Stomach (tissue), 9 donors: ENCODE results near the gene CMTM2. TPM values are rescaled to one million over a fixed set of nuclear protein-coding genes. Genes with fewer than 3 reads are reported as not detected.

Source experiments
- DNase-seq, 2 donors: peaks; one replicate each; pipeline versions ENCODE4 v3.0.0 to v3.0.0-alpha.2; 2013 to 2019
- H3K27ac ChIP-seq, 5 donors: fragments of 200-600 bp in 4 of 5; sonication (generic) in 4 of 5; one replicate each; pipeline ENCODE4 v1.5.1; 2013 to 2019; ENCODE audit warnings: mild to moderate bottlenecking in 1 of 5, moderate library complexity in 1 of 5
- H3K27me3 ChIP-seq, 3 donors: fragments of 200-600 bp; sonication (generic); one replicate each; pipeline ENCODE4 v1.5.1; 2017 to 2019; ENCODE audit warnings: mixed run types in 1 of 3
- H3K36me3 ChIP-seq, 4 donors: fragments of 200-600 bp; sonication (generic); 1 replicate in 3 of 4; 2 replicates in 1 of 4; pipeline ENCODE4 v1.5.1; 2016 to 2019
- H3K4me1 ChIP-seq, 4 donors: fragments of 200-600 bp; sonication (generic); one replicate each; pipeline ENCODE4 v1.5.1; 2016 to 2019
- H3K4me3 ChIP-seq, 4 donors: fragments of 200-600 bp; sonication (generic) in 3 of 4; one replicate each; pipeline ENCODE4 v1.5.1; 2016 to 2019; ENCODE audit warnings: mild to moderate bottlenecking in 1 of 4
- H3K9me3 ChIP-seq, 4 donors: fragments of 200-600 bp; sonication (generic); one replicate each; pipeline ENCODE4 v1.5.1; 2016 to 2019
- EP300 ChIP-seq: sonication (generic); formaldehyde crosslinking; IDR thresholded peaks from one replicate; pipeline ENCODE4 v1.6.1; 2017; ENCODE audit warnings: antibody characterized with exemption
- POLR2A ChIP-seq, 4 donors: fragments of 450-650 bp; IDR thresholded peaks; one replicate each; pipeline ENCODE4 v1.6.1; 2016; ENCODE audit warnings: antibody characterized with exemption in 4 of 4, control low read depth in 2 of 4, mild to moderate bottlenecking in 1 of 4, moderate library complexity in 1 of 4
- POLR2AphosphoS5 ChIP-seq, 3 donors: sonication (generic); formaldehyde crosslinking; IDR thresholded peaks; one replicate each; pipeline ENCODE4 v1.6.1; 2016; ENCODE audit warnings: antibody characterized with exemption in 3 of 3
- WGBS, 5 donors: extraction: QIAGEN DNeasy Blood & Tissue Kit in 3 of 5; methylation state at CpG; one replicate each; pipeline versions ENCODE4 v1.1.5 to v1.1.7; 2013 to 2018; 5-methylcytosine and 5-hydroxymethylcytosine counted together
- intact Hi-C: fragments of 100-400 bp; cut with DNase I; formaldehyde crosslinking; loops from one replicate; pipeline ENCODE4 v1.15.1; 2023; ENCODE audit warnings: low total_unique reads
- polyA plus RNA-seq, 3 donors: library from polyadenylated mRNA; stranded (reverse); fragments of 200-250 nt; gene quantifications; one replicate each; pipeline ENCODE4 v1.2.3, GENCODE V29; 2013
- total RNA-seq, 5 donors: library from RNA; depleted of rRNA; stranded (reverse); fragments of >200 nt; gene quantifications; one replicate each; pipeline versions ENCODE4 v1.1.0 to v1.2.3, GENCODE V29; 2014 to 2016
- TF ChIP-seq, protein P1 (sequence below), 7 experiments: fragments of 450-650 bp in 4 of 7; fragments of 200-600 bp in 3 of 7; sonication (generic) in 3 of 7; IDR thresholded peaks; one replicate each; pipeline ENCODE4 v1.5.1; 2016 to 2019; ENCODE audit warnings: antibody characterized with exemption in 7 of 7, control low read depth in 2 of 7, mild to moderate bottlenecking in 1 of 7
- donor health status: healthy with polysubstance abuse.
- donor health status: Bipolar disorder and iron deficiency.
- donor health status: healthy.

Gene CMTM2
- total and polyA plus RNA-seq, 8 donors = 0.48 to 0.50 TPM; not detected in 6

GRCh38 chr16:66537236-66537635, 42.0 kb upstream of the CMTM2 start:
- no peak overlapping the region for H3K27ac ChIP-seq
- H3K9me3 ChIP-seq = no peaks in the 10 kb centered on the region
- 82 to 90% (median 88%) methylated on average over 2 of the region's 2 CpGs for WGBS, 5 donors
- intact Hi-C loops = no loop called here
- H3K27me3 ChIP-seq = no peaks in the 10 kb centered on the region
- no peaks in the 10 kb centered on the region for H3K4me1 ChIP-seq
- peaks cover 11 to 97% (median 90%) of the 10 kb centered on the region in 4 donors for H3K36me3 ChIP-seq
- DNase-seq = no peak
- H3K4me3 ChIP-seq = no peak overlapping the region
- TF ChIP-seq, protein P1, sequence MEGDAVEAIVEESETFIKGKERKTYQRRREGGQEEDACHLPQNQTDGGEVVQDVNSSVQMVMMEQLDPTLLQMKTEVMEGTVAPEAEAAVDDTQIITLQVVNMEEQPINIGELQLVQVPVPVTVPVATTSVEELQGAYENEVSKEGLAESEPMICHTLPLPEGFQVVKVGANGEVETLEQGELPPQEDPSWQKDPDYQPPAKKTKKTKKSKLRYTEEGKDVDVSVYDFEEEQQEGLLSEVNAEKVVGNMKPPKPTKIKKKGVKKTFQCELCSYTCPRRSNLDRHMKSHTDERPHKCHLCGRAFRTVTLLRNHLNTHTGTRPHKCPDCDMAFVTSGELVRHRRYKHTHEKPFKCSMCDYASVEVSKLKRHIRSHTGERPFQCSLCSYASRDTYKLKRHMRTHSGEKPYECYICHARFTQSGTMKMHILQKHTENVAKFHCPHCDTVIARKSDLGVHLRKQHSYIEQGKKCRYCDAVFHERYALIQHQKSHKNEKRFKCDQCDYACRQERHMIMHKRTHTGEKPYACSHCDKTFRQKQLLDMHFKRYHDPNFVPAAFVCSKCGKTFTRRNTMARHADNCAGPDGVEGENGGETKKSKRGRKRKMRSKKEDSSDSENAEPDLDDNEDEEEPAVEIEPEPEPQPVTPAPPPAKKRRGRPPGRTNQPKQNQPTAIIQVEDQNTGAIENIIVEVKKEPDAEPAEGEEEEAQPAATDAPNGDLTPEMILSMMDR (IDR thresholded peaks at IDR 0.05) = no peak
- no peak for TF ChIP-seq POLR2A (IDR thresholded peaks at IDR 0.05)
- TF ChIP-seq POLR2AphosphoS5 (IDR thresholded peaks at IDR 0.05) = no peak
- TF ChIP-seq EP300 = no peak

DNA sequence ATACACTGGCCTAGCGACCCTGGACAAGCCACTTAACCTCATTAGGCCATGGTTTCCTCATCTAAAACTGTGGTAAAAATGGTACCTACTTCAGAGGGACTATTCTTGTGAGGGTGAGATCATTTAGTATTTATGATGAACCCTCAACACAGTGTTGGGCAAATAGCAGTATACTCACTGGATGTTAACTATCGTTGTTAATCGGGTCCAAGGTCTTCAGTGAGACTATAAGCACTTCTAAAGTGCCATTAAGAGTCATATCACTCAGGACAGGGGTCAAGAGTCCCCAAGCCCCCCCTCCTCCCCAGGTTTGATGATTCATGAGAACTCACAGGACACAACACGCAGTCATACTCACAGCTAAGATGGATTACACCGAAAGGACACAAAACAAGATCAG, 40.4 kb upstream of the CMTM2 start:
- Histone ChIP-seq H3K9me3 (no peaks in the 10 kb centered on the region), H3K36me3 (peaks cover 11 to 97% (median 87%) of the 10 kb centered on the region in 4 donors), H3K4me1 (no peaks in the 10 kb centered on the region), H3K27ac (no peak overlapping the region), H3K27me3 (no peaks in the 10 kb centered on the region), H3K4me3 (no peak overlapping the region)
- TF ChIP-seq, protein P1 (IDR thresholded peaks at IDR 0.05) = no peak
- TF ChIP-seq EP300 (no peak), POLR2AphosphoS5 (IDR thresholded peaks at IDR 0.05) (no peak), POLR2A (IDR thresholded peaks at IDR 0.05) (no peak)
- WGBS, 5 donors = 83 to 99% (median 94%) methylated on average over 5 of the region's 5 CpGs
- intact Hi-C loops = no loop called here
- no peak for DNase-seq

DNA sequence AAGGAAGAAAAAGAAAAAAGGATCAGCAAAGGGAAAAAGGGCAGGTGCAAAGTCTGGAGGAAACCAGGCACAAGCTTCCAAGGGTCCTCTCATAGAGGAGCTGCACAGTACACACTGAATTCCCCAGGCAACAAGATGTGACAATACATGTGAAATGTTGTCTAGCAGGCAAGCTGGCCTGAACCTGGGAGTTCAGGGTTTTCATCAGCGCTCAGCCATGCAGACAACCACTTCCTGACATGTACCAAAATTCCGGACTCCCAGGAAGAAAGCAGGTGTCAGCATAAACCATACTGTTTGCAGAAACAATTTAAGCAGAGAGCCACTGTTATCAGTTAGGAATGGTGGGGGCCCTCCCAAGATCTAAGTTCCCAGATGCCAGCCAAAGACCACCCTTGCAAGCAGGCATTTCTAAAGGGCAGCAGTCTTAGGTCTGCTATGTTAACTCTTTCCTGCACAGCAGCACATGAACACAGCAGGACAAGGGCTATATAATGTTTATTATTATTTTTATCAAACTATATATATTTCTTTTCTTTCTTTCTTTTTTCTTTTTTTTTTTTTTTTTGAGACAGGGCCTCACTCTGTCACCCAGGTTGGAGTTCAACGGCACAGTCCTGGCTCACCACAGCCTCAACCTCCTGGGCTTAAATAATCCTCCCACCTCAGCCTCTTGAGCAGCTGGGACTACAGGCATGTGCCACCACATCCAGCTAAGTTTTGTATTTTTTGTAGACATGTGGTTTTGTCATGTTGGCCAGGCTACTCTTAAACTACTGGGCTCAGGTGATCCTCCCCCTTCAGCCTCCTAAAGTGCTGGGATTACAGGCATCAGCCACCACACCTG, 39.4 kb upstream of the CMTM2 start:
- WGBS, 5 donors = 42 to 83% (median 74%) methylated on average over 3 of the region's 3 CpGs
- Histone ChIP-seq H3K27me3 (no peaks in the 10 kb centered on the region), H3K27ac (no peak overlapping the region), H3K9me3 (no peaks in the 10 kb centered on the region), H3K36me3 (peaks cover 11 to 97% (median 87%) of the 10 kb centered on the region in 4 donors), H3K4me1 (peaks cover 0 to 4% (median 0%) of the 10 kb centered on the region in 4 donors), H3K4me3 (no peak overlapping the region)
- TF ChIP-seq POLR2A (IDR thresholded peaks at IDR 0.05) (no peak), EP300 (no peak), POLR2AphosphoS5 (IDR thresholded peaks at IDR 0.05) (no peak)
- TF ChIP-seq, protein P1 (IDR thresholded peaks at IDR 0.05) = no peak
- peak in 1 of 2 donors; percentile 47 for DNase-seq
- intact Hi-C loops = no loop called here

- DNase-seq = no peak
- H3K9me3 ChIP-seq = no peaks in the 10 kb centered on the region
- intact Hi-C loops = no loop called here
Observed at GRCh38 chr16:66541388-66542355, 37.6 kb upstream of the CMTM2 start.

More at GRCh38 chr16:66541388-66542355, 37.6 kb upstream of the CMTM2 start:
- H3K27ac ChIP-seq = no peak overlapping the region
- no peaks in the 10 kb centered on the region for H3K27me3 ChIP-seq
- WGBS, 5 donors = 86 to 90% (median 87%) methylated on average over 18 of the region's 18 CpGs
- H3K36me3 ChIP-seq = peaks cover 3 to 92% (median 75%) of the 10 kb centered on the region in 4 donors
- no peak for TF ChIP-seq POLR2A (IDR thresholded peaks at IDR 0.05)
- TF ChIP-seq POLR2AphosphoS5 (IDR thresholded peaks at IDR 0.05) = no peak
- no peak for TF ChIP-seq EP300
- no peak overlapping the region for H3K4me3 ChIP-seq
- peaks cover 0 to 4% (median 0%) of the 10 kb centered on the region in 4 donors for H3K4me1 ChIP-seq
